GM12801 (cell line): ENCODE data around the gene KLRC2.
"Not testable (repeated sequence)": the region's sequence is repeated elsewhere in the genome, so short reads cannot be mapped to it uniquely, and the experiment has no call there.

Experiments used
- CTCF ChIP-seq: IDR thresholded peaks from one replicate; pipeline ENCODE4 v1.5.1; 2011; ENCODE audit warnings: control low read depth; ENCODE audit not compliant: insufficient read length; ENCODE audit errors: extremely low read depth

KLRC2 gene

GRCh38 chr12:10448236-10448635, 12.4 kb upstream of the KLRC2 start:
- no peak for TF ChIP-seq CTCF

GRCh38 chr12:10420334-10420733, 15.5 kb downstream of the KLRC2 start, which contains the start of gene KLRC3:
Gene KLRC3, minus strand, starts transcription at chr12:10420595. Its CDS starts 45 bp downstream, at chr12:10420550.
- TF ChIP-seq CTCF = not testable (repeated sequence)

GRCh38 chr12:10409392-10409791, 26.4 kb downstream of the KLRC2 start, which contains the start of gene KLRC4:
Gene KLRC4, minus strand, starts transcription at chr12:10409757. Its CDS starts 182 bp downstream, at chr12:10409575.
- TF ChIP-seq CTCF = no peak

GRCh38 chr12:10408842-10409241, 27.0 kb downstream of the KLRC2 start:
- TF ChIP-seq CTCF = no peak

- no peak for TF ChIP-seq CTCF
Observed at GRCh38 chr12:10406725-10407124, 29.1 kb downstream of the KLRC2 start.

- TF ChIP-seq CTCF = no peak
Observed at GRCh38 chr12:10405294-10405693, 30.5 kb downstream of the KLRC2 start.

GRCh38 chr12:10404798-10405197, 31.0 kb downstream of the KLRC2 start:
- TF ChIP-seq CTCF = no peak

GRCh38 chr12:10400829-10401228, 35.0 kb downstream of the KLRC2 start:
- no peak for TF ChIP-seq CTCF
